ENCODE data around the gene ADPRHL1.

DNA sequence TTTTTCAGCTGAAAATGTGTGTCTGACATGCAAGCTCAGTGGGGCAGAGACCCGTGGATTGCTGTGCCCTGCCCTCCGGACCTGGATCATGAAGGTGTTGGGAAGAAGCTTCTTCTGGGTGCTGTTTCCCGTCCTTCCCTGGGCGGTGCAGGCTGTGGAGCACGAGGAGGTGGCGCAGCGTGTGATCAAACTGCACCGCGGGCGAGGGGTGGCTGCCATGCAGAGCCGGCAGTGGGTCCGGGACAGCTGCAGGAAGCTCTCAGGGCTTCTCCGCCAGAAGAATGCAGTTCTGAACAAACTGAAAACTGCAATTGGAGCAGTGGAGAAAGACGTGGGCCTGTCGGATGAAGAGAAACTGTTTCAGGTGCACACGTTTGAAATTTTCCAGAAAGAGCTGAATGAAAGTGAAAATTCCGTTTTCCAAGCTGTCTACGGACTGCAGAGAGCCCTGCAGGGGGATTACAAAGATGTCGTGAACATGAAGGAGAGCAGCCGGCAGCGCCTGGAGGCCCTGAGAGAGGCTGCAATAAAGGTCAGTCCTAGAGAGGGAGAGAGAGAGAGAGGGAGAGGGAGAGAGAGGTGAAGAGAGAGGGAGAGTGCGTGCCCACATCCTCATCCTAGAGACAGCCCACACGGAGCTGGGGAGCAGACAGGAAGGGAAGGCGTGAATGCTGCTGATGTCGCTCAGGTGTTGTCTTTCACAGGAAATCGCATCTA, 42.4 kb upstream of the ADPRHL1 start:
- no peak for TF ChIP-seq POLR2A (IDR thresholded peaks at IDR 0.05)
- TF ChIP-seq, protein P1, sequence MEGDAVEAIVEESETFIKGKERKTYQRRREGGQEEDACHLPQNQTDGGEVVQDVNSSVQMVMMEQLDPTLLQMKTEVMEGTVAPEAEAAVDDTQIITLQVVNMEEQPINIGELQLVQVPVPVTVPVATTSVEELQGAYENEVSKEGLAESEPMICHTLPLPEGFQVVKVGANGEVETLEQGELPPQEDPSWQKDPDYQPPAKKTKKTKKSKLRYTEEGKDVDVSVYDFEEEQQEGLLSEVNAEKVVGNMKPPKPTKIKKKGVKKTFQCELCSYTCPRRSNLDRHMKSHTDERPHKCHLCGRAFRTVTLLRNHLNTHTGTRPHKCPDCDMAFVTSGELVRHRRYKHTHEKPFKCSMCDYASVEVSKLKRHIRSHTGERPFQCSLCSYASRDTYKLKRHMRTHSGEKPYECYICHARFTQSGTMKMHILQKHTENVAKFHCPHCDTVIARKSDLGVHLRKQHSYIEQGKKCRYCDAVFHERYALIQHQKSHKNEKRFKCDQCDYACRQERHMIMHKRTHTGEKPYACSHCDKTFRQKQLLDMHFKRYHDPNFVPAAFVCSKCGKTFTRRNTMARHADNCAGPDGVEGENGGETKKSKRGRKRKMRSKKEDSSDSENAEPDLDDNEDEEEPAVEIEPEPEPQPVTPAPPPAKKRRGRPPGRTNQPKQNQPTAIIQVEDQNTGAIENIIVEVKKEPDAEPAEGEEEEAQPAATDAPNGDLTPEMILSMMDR (IDR thresholded peaks at IDR 0.05 in 8 of 11, conservative IDR thresholded peaks at IDR 0.05 in 3 of 11) = no peak

Measured in spleen (tissue), 7 donors.